Measurements from ENCODE around the gene NUDT12. TPM values are rescaled to one million over a fixed set of nuclear protein-coding genes. Genes with fewer than 3 reads are reported as not detected.

Gene NUDT12
- total RNA-seq, 1 experiment from 2014 or later = 15.8 TPM

DNA sequence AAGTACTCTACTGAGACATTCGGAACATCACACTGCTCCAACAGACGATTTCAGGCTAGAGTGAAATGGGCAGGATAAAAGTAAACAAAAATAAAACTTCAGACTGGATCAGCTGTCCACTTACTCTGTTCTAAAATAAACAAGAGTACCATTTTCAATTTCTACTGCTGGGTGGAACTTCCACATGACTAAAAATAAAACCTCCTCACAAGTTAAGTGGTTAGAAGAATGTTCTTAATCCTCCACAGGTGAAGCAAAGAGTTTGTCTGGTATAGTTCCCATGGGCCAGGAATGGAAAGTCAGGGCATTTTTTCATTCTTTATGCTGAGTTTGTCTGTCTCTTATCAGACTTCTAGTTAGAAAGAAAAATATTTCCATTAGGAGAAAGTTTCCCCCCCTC is 15.7 kb downstream of the NUDT12 start:
- no peaks in the 10 kb centered on the region for H4K20me1 ChIP-seq (ENCODE audit: insufficient read depth)
- H3K4me1 ChIP-seq (ENCODE audit: control insufficient read depth in 1 of 2, insufficient read depth in 2 of 2, low read length in 2 of 2) = no peaks in the 10 kb centered on the region
- no peaks in the 10 kb centered on the region for H3K27me3 ChIP-seq (ENCODE audit: insufficient read depth, low read length)
- no peak overlapping the region for H3K4me2 ChIP-seq (ENCODE audit: low read length)
- no TSS peak for BruUV-seq (replicated peaks)
- intact Hi-C loops (cut with micrococcal nuclease) = no loop called here
- H3K4me3 ChIP-seq (replicated peaks in 1 of 2; ENCODE audit: low read depth in 1 of 2, low read length in 2 of 2) = no peak overlapping the region
- ChIA-PET CTCF (no interaction called here), POLR2A (no interaction called here), RAD21 (ENCODE audit: low non-redundant PET in 1 of 2, low total read pairs in 2 of 2, uncharacterized antibody in 2 of 2, unreplicated experiment in 2 of 2) (no interaction called here)
- no peaks in the 10 kb centered on the region for H3K9me3 ChIP-seq (ENCODE audit: control insufficient read depth in 1 of 2, insufficient read depth in 1 of 2, low read depth in 1 of 2, low read length in 2 of 2)
- no peak for ATAC-seq
- H3K27ac ChIP-seq (ENCODE audit: low read depth, low read length) = no peak overlapping the region
- H2AFZ ChIP-seq (ENCODE audit: low read depth, low read length, poor library complexity, severe bottlenecking) = no peak overlapping the region
- no peak overlapping the region for H3K9ac ChIP-seq (ENCODE audit: low read length)
- DNase-seq (ENCODE audit: low read depth, low spot score) = no peak
- no peaks in the 10 kb centered on the region for H3K79me2 ChIP-seq (ENCODE audit: insufficient read depth, low read length)
- H3K36me3 ChIP-seq (ENCODE audit: control insufficient read depth in 1 of 2, insufficient read depth in 2 of 2, low read length in 2 of 2) = peaks cover 0 to under 1% of the 10 kb centered on the region in 2 experiments; a peak in 1 of 4 replicates
- no peaks in the 10 kb centered on the region for H3K9me2 ChIP-seq (ENCODE audit: insufficient read depth)
- TF ChIP-seq EGR1 (IDR thresholded peaks at IDR 0.05; ENCODE audit: low read depth) (no peak), EZH2 (IDR thresholded peaks at IDR 0.05) (no peak), EZH2phosphoT487 (IDR thresholded peaks at IDR 0.05; ENCODE audit: borderline replicate concordance) (no peak), RAD21 (IDR thresholded peaks at IDR 0.05; ENCODE audit: low read depth) (no peak), SP1 (IDR thresholded peaks at IDR 0.05; ENCODE audit: low read depth) (no peak), ZNF274 (IDR thresholded peaks at IDR 0.05; ENCODE audit: low read depth, low read length) (no peak)

DNA sequence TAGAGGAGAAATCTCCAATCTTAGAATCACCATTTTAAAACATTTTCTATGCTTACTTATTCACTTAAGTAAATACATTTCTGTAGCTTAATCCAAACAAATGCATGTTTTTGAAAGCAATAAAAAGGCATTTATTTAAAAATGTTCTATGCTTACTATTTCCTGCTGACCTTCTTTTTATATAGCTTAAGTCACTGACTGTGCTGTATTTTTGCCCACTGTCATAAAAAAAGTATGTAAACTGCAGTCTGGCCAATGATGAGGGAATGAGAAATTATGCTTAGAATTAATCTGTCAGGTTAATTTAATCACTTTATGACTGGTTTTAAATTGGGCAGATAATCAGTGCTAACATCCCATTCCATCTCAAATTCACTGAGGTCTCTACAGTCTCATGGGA is 20.1 kb downstream of the NUDT12 start:
- H3K4me1 ChIP-seq (ENCODE audit: control insufficient read depth in 1 of 2, insufficient read depth in 2 of 2, low read length in 2 of 2) = no peaks in the 10 kb centered on the region
- H3K9ac ChIP-seq (ENCODE audit: low read length) = no peak overlapping the region
- H3K27ac ChIP-seq (ENCODE audit: low read depth, low read length) = no peak overlapping the region
- no peaks in the 10 kb centered on the region for H3K36me3 ChIP-seq (ENCODE audit: control insufficient read depth in 1 of 2, insufficient read depth in 2 of 2, low read length in 2 of 2)
- DNase-seq (ENCODE audit: low read depth, low spot score) = no peak
- H3K79me2 ChIP-seq (ENCODE audit: insufficient read depth, low read length) = no peaks in the 10 kb centered on the region
- H3K9me3 ChIP-seq (ENCODE audit: control insufficient read depth in 1 of 2, insufficient read depth in 1 of 2, low read depth in 1 of 2, low read length in 2 of 2) = no peaks in the 10 kb centered on the region
- intact Hi-C loops (cut with micrococcal nuclease) = no loop called here
- H3K4me3 ChIP-seq (replicated peaks in 1 of 2; ENCODE audit: low read depth in 1 of 2, low read length in 2 of 2) = no peak overlapping the region
- ATAC-seq = no peak
- H4K20me1 ChIP-seq (ENCODE audit: insufficient read depth) = no peaks in the 10 kb centered on the region
- POLR2A ChIA-PET = no interaction called here
- H3K4me2 ChIP-seq (ENCODE audit: low read length) = no peak overlapping the region
- BruUV-seq (replicated peaks) = no TSS peak
- RAD21 ChIA-PET (ENCODE audit: low non-redundant PET in 1 of 2, low total read pairs in 2 of 2, uncharacterized antibody in 2 of 2, unreplicated experiment in 2 of 2) = no interaction called here
- H3K9me2 ChIP-seq (ENCODE audit: insufficient read depth) = no peaks in the 10 kb centered on the region
- no peak overlapping the region for H2AFZ ChIP-seq (ENCODE audit: low read depth, low read length, poor library complexity, severe bottlenecking)
- H3K27me3 ChIP-seq (ENCODE audit: insufficient read depth, low read length) = no peaks in the 10 kb centered on the region
- CTCF ChIA-PET = no interaction called here
- TF ChIP-seq, protein P1, sequence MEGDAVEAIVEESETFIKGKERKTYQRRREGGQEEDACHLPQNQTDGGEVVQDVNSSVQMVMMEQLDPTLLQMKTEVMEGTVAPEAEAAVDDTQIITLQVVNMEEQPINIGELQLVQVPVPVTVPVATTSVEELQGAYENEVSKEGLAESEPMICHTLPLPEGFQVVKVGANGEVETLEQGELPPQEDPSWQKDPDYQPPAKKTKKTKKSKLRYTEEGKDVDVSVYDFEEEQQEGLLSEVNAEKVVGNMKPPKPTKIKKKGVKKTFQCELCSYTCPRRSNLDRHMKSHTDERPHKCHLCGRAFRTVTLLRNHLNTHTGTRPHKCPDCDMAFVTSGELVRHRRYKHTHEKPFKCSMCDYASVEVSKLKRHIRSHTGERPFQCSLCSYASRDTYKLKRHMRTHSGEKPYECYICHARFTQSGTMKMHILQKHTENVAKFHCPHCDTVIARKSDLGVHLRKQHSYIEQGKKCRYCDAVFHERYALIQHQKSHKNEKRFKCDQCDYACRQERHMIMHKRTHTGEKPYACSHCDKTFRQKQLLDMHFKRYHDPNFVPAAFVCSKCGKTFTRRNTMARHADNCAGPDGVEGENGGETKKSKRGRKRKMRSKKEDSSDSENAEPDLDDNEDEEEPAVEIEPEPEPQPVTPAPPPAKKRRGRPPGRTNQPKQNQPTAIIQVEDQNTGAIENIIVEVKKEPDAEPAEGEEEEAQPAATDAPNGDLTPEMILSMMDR (IDR thresholded peaks at IDR 0.05 in 2 of 3, conservative IDR thresholded peaks at IDR 0.05 in 1 of 3; ENCODE audit: borderline replicate concordance in 1 of 3, insufficient read depth in 1 of 3, low read depth in 2 of 3, low read length in 2 of 3) = no peak
- TF ChIP-seq ZNF274 (IDR thresholded peaks at IDR 0.05; ENCODE audit: low read depth, low read length) (no peak), FOSL1 (IDR thresholded peaks at IDR 0.05; ENCODE audit: low read depth) (no peak), SIN3A (IDR thresholded peaks at IDR 0.05; ENCODE audit: low read depth) (no peak), POLR2AphosphoS5 (IDR thresholded peaks at IDR 0.05; ENCODE audit: low read depth, low read length) (no peak), ELF1 (IDR thresholded peaks at IDR 0.05; ENCODE audit: borderline replicate concordance, low read depth) (no peak), CBX3 (IDR thresholded peaks at IDR 0.05; ENCODE audit: low read depth) (no peak), YY1 (IDR thresholded peaks at IDR 0.05; ENCODE audit: extremely low read depth, insufficient replicate concordance, low read depth, low read length) (no peak), POLR2A (IDR thresholded peaks at IDR 0.05; ENCODE audit: borderline replicate concordance, extremely low read depth, insufficient read depth, insufficient read length) (no peak), RAD21 (IDR thresholded peaks at IDR 0.05; ENCODE audit: low read depth) (no peak), EZH2 (IDR thresholded peaks at IDR 0.05) (no peak), TCF7L2 (IDR thresholded peaks at IDR 0.05; ENCODE audit: borderline replicate concordance, extremely low read depth, insufficient read depth, insufficient read length) (no peak), JUND (IDR thresholded peaks at IDR 0.05) (no peak)
- TF ChIP-seq, protein P2, sequence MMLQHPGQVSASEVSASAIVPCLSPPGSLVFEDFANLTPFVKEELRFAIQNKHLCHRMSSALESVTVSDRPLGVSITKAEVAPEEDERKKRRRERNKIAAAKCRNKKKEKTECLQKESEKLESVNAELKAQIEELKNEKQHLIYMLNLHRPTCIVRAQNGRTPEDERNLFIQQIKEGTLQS (IDR thresholded peaks at IDR 0.05) = no peak
- TF ChIP-seq, protein P3, sequence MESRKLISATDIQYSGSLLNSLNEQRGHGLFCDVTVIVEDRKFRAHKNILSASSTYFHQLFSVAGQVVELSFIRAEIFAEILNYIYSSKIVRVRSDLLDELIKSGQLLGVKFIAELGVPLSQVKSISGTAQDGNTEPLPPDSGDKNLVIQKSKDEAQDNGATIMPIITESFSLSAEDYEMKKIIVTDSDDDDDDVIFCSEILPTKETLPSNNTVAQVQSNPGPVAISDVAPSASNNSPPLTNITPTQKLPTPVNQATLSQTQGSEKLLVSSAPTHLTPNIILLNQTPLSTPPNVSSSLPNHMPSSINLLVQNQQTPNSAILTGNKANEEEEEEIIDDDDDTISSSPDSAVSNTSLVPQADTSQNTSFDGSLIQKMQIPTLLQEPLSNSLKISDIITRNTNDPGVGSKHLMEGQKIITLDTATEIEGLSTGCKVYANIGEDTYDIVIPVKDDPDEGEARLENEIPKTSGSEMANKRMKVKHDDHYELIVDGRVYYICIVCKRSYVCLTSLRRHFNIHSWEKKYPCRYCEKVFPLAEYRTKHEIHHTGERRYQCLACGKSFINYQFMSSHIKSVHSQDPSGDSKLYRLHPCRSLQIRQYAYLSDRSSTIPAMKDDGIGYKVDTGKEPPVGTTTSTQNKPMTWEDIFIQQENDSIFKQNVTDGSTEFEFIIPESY (IDR thresholded peaks at IDR 0.05; ENCODE audit: extremely low read depth, insufficient replicate concordance, low read length) = no peak
- TF ChIP-seq, protein P4, sequence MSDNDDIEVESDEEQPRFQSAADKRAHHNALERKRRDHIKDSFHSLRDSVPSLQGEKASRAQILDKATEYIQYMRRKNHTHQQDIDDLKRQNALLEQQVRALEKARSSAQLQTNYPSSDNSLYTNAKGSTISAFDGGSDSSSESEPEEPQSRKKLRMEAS (IDR thresholded peaks at IDR 0.05) = no peak

Measured in HCT116 (cell line).